Astrocyte (in vitro differentiated cells and primary cell): ENCODE measurements around the gene ADAMTS12. TPM values are rescaled to one million over a fixed set of nuclear protein-coding genes. Genes with fewer than 3 reads are reported as not detected.

Source experiments
- DNase-seq: peaks from one replicate; pipeline ENCODE4 v3.0.0-alpha.2; 2010; ENCODE audit warnings: low read depth
- FAIRE-seq: peaks from 2 replicates; lab custom pipeline; 2011; peaks lifted over from hg19 to GRCh38; lab: Jason Lieb, UNC
- H2AFZ ChIP-seq: 2 replicates; pipeline ENCODE4 v1.6.0; 2012; ENCODE audit warnings: low read depth, low read length, inconsistent platforms
- H3K27ac ChIP-seq: 2 replicates; pipeline ENCODE4 v1.5.1; 2011; ENCODE audit warnings: low read depth, low read length, inconsistent platforms
- H3K27me3 ChIP-seq: 2 replicates; pipeline ENCODE4 v1.6.0; 2011; ENCODE audit warnings: low read length, inconsistent platforms; ENCODE audit not compliant: insufficient read depth
- H3K36me3 ChIP-seq: 2 replicates; pipeline ENCODE4 v1.5.1; 2011; ENCODE audit warnings: low read length, inconsistent platforms; ENCODE audit not compliant: insufficient read depth
- H3K4me1 ChIP-seq: 2 replicates; pipeline ENCODE4 v1.5.1; 2011; ENCODE audit warnings: low read length, inconsistent platforms; ENCODE audit not compliant: insufficient read depth
- H3K4me2 ChIP-seq: 2 replicates; pipeline ENCODE4 v1.6.0; 2012; ENCODE audit warnings: low read length, inconsistent platforms
- H3K4me3 ChIP-seq: 2 replicates; pipeline ENCODE4 v1.5.1; 2011; ENCODE audit warnings: low read depth, mild to moderate bottlenecking, low read length, inconsistent platforms; ENCODE audit not compliant: insufficient read depth
- H3K79me2 ChIP-seq: 2 replicates; pipeline ENCODE4 v1.6.0; 2012; ENCODE audit warnings: mild to moderate bottlenecking, low read length, inconsistent platforms; ENCODE audit not compliant: insufficient read depth
- H3K9ac ChIP-seq: 2 replicates; pipeline ENCODE4 v1.6.0; 2012; ENCODE audit warnings: mild to moderate bottlenecking, low read length, inconsistent platforms
- H3K9me3 ChIP-seq: 2 replicates; pipeline ENCODE4 v1.5.1; 2012; ENCODE audit warnings: low read depth, mild to moderate bottlenecking, low read length, inconsistent platforms; ENCODE audit not compliant: insufficient read depth
- H4K20me1 ChIP-seq: 2 replicates; pipeline ENCODE4 v1.6.0; 2012; ENCODE audit warnings: low read length, inconsistent platforms; ENCODE audit not compliant: insufficient read depth
- H3K27ac Mint-ChIP-seq: one replicate; pipeline ENCODE4 v1.8.0; 2021; ENCODE audit warnings: mild to moderate bottlenecking, mixed read lengths; ENCODE audit not compliant: unreplicated experiment
- H3K27me3 Mint-ChIP-seq: one replicate; pipeline ENCODE4 v1.8.0; 2021; ENCODE audit warnings: low read depth, mixed read lengths; ENCODE audit not compliant: unreplicated experiment
- H3K36me3 Mint-ChIP-seq: one replicate; pipeline ENCODE4 v1.8.0; 2021; ENCODE audit warnings: low read depth, mixed read lengths; ENCODE audit not compliant: unreplicated experiment
- H3K4me1 Mint-ChIP-seq: one replicate; pipeline ENCODE4 v1.8.0; 2021; ENCODE audit warnings: low read depth, mixed read lengths; ENCODE audit not compliant: unreplicated experiment
- H3K4me3 Mint-ChIP-seq: one replicate; pipeline ENCODE4 v1.8.0; 2021; ENCODE audit warnings: mild to moderate bottlenecking, moderate library complexity, mixed read lengths; ENCODE audit not compliant: unreplicated experiment
- H3K9me3 Mint-ChIP-seq: one replicate; pipeline ENCODE4 v1.8.0; 2021; ENCODE audit warnings: mild to moderate bottlenecking, mixed read lengths; ENCODE audit not compliant: unreplicated experiment
- CTCF ChIP-seq: IDR thresholded peaks from 2 replicates; pipeline ENCODE4 v1.5.1; 2011; ENCODE audit warnings: low read depth, mild to moderate bottlenecking, inconsistent platforms, low read length, moderate library complexity; ENCODE audit not compliant: insufficient read depth
- EZH2 ChIP-seq: IDR thresholded peaks from 2 replicates; pipeline ENCODE4 v1.6.1; 2012; ENCODE audit warnings: mild to moderate bottlenecking, low read length, inconsistent platforms; ENCODE audit not compliant: insufficient read depth
- total RNA-seq: library from RNA; stranded (reverse); gene quantifications from 2 replicates; pipeline ENCODE4 v1.2.1, GENCODE V29; 2021

Gene ADAMTS12
- total RNA-seq, 1 donor from 2014 or later = 156 TPM

DNA sequence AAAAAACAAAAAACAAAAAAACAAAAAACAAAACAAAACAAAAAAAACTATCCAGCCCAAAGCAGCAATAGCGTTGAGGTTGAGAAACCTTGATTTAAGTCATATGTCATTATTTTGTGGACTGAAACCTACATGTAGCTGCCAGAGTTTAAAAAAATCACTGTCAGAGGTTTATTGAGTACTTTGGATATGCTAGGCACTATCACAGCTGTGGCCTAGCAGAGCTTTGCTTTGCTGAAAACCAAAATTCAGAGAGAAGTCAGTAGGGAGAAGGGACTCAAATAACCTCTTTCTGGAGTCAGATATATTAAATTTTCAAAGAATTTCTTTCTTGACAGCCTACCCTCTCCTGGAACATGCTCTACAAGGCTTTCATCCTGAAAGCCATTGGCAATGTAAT, 299.5 kb downstream of the ADAMTS12 start:
- Histone ChIP-seq H3K9ac (no peak overlapping the region), H2AFZ (no peak overlapping the region), H3K27ac (no peak overlapping the region), H3K4me3 (no peak overlapping the region), H3K79me2 (no peaks in the 10 kb centered on the region), H3K9me3 (no peaks in the 10 kb centered on the region), H3K27me3 (no peaks in the 10 kb centered on the region), H4K20me1 (no peaks in the 10 kb centered on the region), H3K4me1 (no peaks in the 10 kb centered on the region), H3K4me2 (no peak overlapping the region), H3K36me3 (peaks cover 8% of the 10 kb centered on the region)
- DNase-seq (no peak), FAIRE-seq (no peak)
- Mint-ChIP-seq H3K36me3 (peaks cover 29% of the 10 kb centered on the region), H3K27me3 (no peaks in the 10 kb centered on the region), H3K9me3 (no peaks in the 10 kb centered on the region), H3K4me1 (peaks cover 14% of the 10 kb centered on the region), H3K4me3 (no peak overlapping the region), H3K27ac (no peak overlapping the region)
- TF ChIP-seq CTCF (no peak), EZH2 (no peak)

DNA sequence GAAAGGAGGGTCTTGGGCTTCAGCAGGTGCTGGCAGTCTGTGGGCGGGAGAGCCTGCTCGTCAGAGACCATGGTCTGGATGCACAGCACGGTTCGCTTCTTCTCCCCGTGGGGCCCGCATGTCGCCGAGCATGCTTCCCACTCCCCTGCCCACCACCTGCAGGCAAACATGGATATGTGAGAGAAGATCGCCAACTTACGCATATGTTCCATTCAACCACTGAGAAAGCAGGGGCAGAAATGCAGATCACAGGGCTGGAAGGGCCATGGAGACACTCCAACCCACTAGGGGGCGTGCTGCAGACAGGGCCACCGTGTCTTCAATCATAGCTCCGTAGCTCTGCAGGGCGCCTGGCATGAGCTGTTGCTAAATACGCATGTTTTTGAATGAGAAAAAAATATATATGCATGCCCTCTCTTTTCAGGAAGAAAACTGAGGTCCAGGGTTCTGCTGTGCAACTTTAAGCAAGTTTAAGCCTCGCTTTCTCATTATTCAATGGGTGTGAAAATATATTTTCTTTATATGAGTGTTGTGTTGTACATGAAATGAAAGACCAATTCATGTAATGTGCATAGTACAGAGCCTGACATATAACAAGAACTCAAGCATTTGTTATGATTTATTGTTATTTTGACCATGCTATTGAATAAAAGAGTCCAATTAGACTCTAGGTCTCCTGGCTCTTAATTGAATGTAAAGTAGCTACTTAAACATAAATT, 303.0 kb downstream of the ADAMTS12 start:
- H3K27ac ChIP-seq = no peak overlapping the region
- no peaks in the 10 kb centered on the region for H3K9me3 ChIP-seq
- H3K27me3 Mint-ChIP-seq = no peaks in the 10 kb centered on the region
- H3K27me3 ChIP-seq = no peaks in the 10 kb centered on the region
- no peak overlapping the region for H3K4me3 Mint-ChIP-seq
- H2AFZ ChIP-seq = no peak overlapping the region
- FAIRE-seq (no peak), DNase-seq (no peak)
- H3K36me3 Mint-ChIP-seq = peaks cover 27% of the 10 kb centered on the region
- H4K20me1 ChIP-seq = no peaks in the 10 kb centered on the region
- peaks cover 25% of the 10 kb centered on the region for H3K36me3 ChIP-seq
- H3K4me1 ChIP-seq = no peaks in the 10 kb centered on the region
- no peaks in the 10 kb centered on the region for H3K9me3 Mint-ChIP-seq
- H3K4me1 Mint-ChIP-seq = peaks cover 2% of the 10 kb centered on the region
- H3K4me3 ChIP-seq = no peak overlapping the region
- H3K27ac Mint-ChIP-seq = no peak overlapping the region
- no peak overlapping the region for H3K4me2 ChIP-seq
- no peaks in the 10 kb centered on the region for H3K79me2 ChIP-seq
- TF ChIP-seq CTCF = no peak
- no peak for TF ChIP-seq EZH2
- no peak overlapping the region for H3K9ac ChIP-seq

- no peak overlapping the region for H3K27ac ChIP-seq
- no peak for TF ChIP-seq CTCF
- TF ChIP-seq EZH2 = no peak
- H3K36me3 Mint-ChIP-seq = peaks cover 24% of the 10 kb centered on the region
- H3K27me3 Mint-ChIP-seq = no peaks in the 10 kb centered on the region
- H3K9me3 Mint-ChIP-seq = peaks cover 1% of the 10 kb centered on the region
- no peaks in the 10 kb centered on the region for H3K9me3 ChIP-seq
- H3K9ac ChIP-seq = no peak overlapping the region
- H4K20me1 ChIP-seq = no peaks in the 10 kb centered on the region
- no peak overlapping the region for H3K27ac Mint-ChIP-seq
- no peaks in the 10 kb centered on the region for H3K4me1 Mint-ChIP-seq
- H3K4me1 ChIP-seq = no peaks in the 10 kb centered on the region
- H3K4me3 Mint-ChIP-seq = no peak overlapping the region
- no peak for DNase-seq
- no peak overlapping the region for H2AFZ ChIP-seq
- no peak overlapping the region for H3K4me3 ChIP-seq
- FAIRE-seq = no peak
- H3K36me3 ChIP-seq = peaks cover 37% of the 10 kb centered on the region
- H3K4me2 ChIP-seq = no peak overlapping the region
- no peaks in the 10 kb centered on the region for H3K27me3 ChIP-seq
- H3K79me2 ChIP-seq = no peaks in the 10 kb centered on the region
Observed at GRCh38 chr5:33583332-33583731, 308.5 kb downstream of the ADAMTS12 start.
